CD4-positive, CD25-positive, alpha-beta regulatory T cell (primary cell): ENCODE results near the gene KNSTRN. TPM values are rescaled to one million over a fixed set of nuclear protein-coding genes. Genes with fewer than 3 reads are reported as not detected.

Experiments
- ATAC-seq, 2 donors: fragments of 150-1000 bp; cut with Tn5 transposase; one replicate each; pipeline ENCODE4 v1.10.0; 2021; ENCODE audit warnings: low read depth in 2 of 2, moderate number of reproducible peaks in 2 of 2, moderate library complexity in 1 of 2
- DNase-seq, 3 donors: peaks; one replicate each; pipeline versions ENCODE4 v3.0.0 to v3.0.0-alpha.2; 2012 to 2022; ENCODE audit warnings: mixed read lengths in 1 of 3
- H3K27ac ChIP-seq: one replicate; pipeline ENCODE4 v1.7.0; 2013; ENCODE audit warnings: mild to moderate bottlenecking, low read length; ENCODE audit not compliant: insufficient read depth, poor library complexity, severe bottlenecking
- H3K27me3 ChIP-seq: one replicate; pipeline ENCODE4 v1.7.0; 2013; ENCODE audit warnings: low read length; ENCODE audit not compliant: control insufficient read depth, insufficient read depth
- H3K36me3 ChIP-seq: one replicate; pipeline ENCODE4 v1.7.0; 2013; ENCODE audit warnings: mild to moderate bottlenecking, low read length, moderate library complexity; ENCODE audit not compliant: control insufficient read depth, insufficient read depth
- H3K4me1 ChIP-seq: 2 replicates; pipeline ENCODE4 v1.7.0; 2013; ENCODE audit warnings: mild to moderate bottlenecking, low read length; ENCODE audit not compliant: insufficient read depth, control insufficient read depth, poor library complexity, severe bottlenecking
- H3K4me3 ChIP-seq: one replicate; pipeline ENCODE4 v1.7.0; 2013; ENCODE audit warnings: low read depth, mild to moderate bottlenecking, low read length, moderate library complexity
- H3K9me3 ChIP-seq, 2 experiments: 1 replicate in 1 of 2; 2 replicates in 1 of 2; pipeline ENCODE4 v1.7.0; 2013; ENCODE audit warnings: low read length in 2 of 2, mild to moderate bottlenecking in 1 of 2, moderate library complexity in 1 of 2; ENCODE audit not compliant: control insufficient read depth in 2 of 2
- H3K27ac Mint-ChIP-seq, 3 donors: one replicate each; pipeline ENCODE4 v1.8.0; 2020 to 2022; ENCODE audit warnings: mild to moderate bottlenecking in 3 of 3, mixed read lengths in 3 of 3, moderate library complexity in 2 of 3
- H3K27me3 Mint-ChIP-seq: one replicate; pipeline ENCODE4 v1.8.0; 2022; ENCODE audit warnings: mild to moderate bottlenecking, mixed read lengths
- H3K36me3 Mint-ChIP-seq: one replicate; pipeline ENCODE4 v1.8.0; 2020; ENCODE audit warnings: mixed read lengths
- H3K4me1 Mint-ChIP-seq, 4 donors: one replicate each; pipeline ENCODE4 v1.8.0; 2020 to 2022; ENCODE audit warnings: mixed read lengths in 4 of 4, mild to moderate bottlenecking in 1 of 4
- H3K4me3 Mint-ChIP-seq, 4 donors: one replicate each; pipeline ENCODE4 v1.8.0; 2020 to 2022; ENCODE audit warnings: mild to moderate bottlenecking in 4 of 4, mixed read lengths in 4 of 4, moderate library complexity in 3 of 4
- H3K9me3 Mint-ChIP-seq, 7 donors: one replicate each; pipeline ENCODE4 v1.8.0; 2020 to 2022; ENCODE audit warnings: mixed read lengths in 7 of 7, mild to moderate bottlenecking in 3 of 7, moderate library complexity in 2 of 7
- polyA plus RNA-seq, 4 donors: library from polyadenylated mRNA; unstranded; fragments of 300-500 nt; fragmentation: Illumina TruSeq; gene quantifications; one replicate each; pipeline ENCODE4 v1.2.3, GENCODE V29; 2021
- total RNA-seq: library from RNA; stranded (reverse); gene quantifications from one replicate; pipeline ENCODE4 v1.2.3, GENCODE V29; 2022

The KNSTRN gene
- total and polyA plus RNA-seq, 5 donors from 2014 or later = 3.3 to 10.5 (median 4.6) TPM

- Mint-ChIP-seq H3K27me3 (peaks cover 5% of the 10 kb centered on the region), H3K9me3 (peaks cover 0 to 2% (median 0%) of the 10 kb centered on the region in 7 donors), H3K4me3 (peak overlapping the region in 1 of 4 donors; percentile 3), H3K4me1 (peaks cover 0 to 16% (median 6%) of the 10 kb centered on the region in 4 donors), H3K36me3 (no peaks in the 10 kb centered on the region), H3K27ac (no peak overlapping the region)
- Histone ChIP-seq H3K9me3 (no peaks in the 10 kb centered on the region), H3K27ac (no peak overlapping the region), H3K36me3 (no peaks in the 10 kb centered on the region), H3K27me3 (no peaks in the 10 kb centered on the region), H3K4me1 (peaks cover 7% of the 10 kb centered on the region), H3K4me3 (no peak overlapping the region)
- ATAC-seq (peak; percentile 83 to 87), DNase-seq (peak; percentile 63 to 82 (median 73))
These were observed 44.4 kb upstream of the KNSTRN start for GRCh38 chr15:40338041-40338657.

- Histone ChIP-seq H3K27ac (no peak overlapping the region), H3K4me1 (peaks cover 7% of the 10 kb centered on the region), H3K4me3 (no peak overlapping the region), H3K36me3 (no peaks in the 10 kb centered on the region), H3K9me3 (no peaks in the 10 kb centered on the region), H3K27me3 (no peaks in the 10 kb centered on the region)
- H3K36me3 Mint-ChIP-seq = no peaks in the 10 kb centered on the region
- H3K4me1 Mint-ChIP-seq = peaks cover 0 to 10% (median 5%) of the 10 kb centered on the region in 4 donors
- H3K27ac Mint-ChIP-seq = no peak overlapping the region
- ATAC-seq (no peak), DNase-seq (no peak)
- H3K27me3 Mint-ChIP-seq = peaks cover 5% of the 10 kb centered on the region
- no peak overlapping the region for H3K4me3 Mint-ChIP-seq
- no peaks in the 10 kb centered on the region for H3K9me3 Mint-ChIP-seq
These were observed 43.5 kb upstream of the KNSTRN start for GRCh38 chr15:40338921-40339620.

GRCh38 chr15:40339621-40339945 lies 42.9 kb upstream of the KNSTRN start:
- Mint-ChIP-seq H3K36me3 (no peaks in the 10 kb centered on the region), H3K4me3 (no peak overlapping the region), H3K4me1 (peaks cover 0 to 8% (median 6%) of the 10 kb centered on the region in 4 donors), H3K27ac (no peak overlapping the region), H3K9me3 (no peaks in the 10 kb centered on the region), H3K27me3 (peaks cover 5% of the 10 kb centered on the region)
- no peak for ATAC-seq
- peaks cover 9% of the 10 kb centered on the region for H3K4me1 ChIP-seq
- no peaks in the 10 kb centered on the region for H3K27me3 ChIP-seq
- no peak for DNase-seq
- H3K27ac ChIP-seq = no peak overlapping the region
- H3K36me3 ChIP-seq = no peaks in the 10 kb centered on the region
- H3K9me3 ChIP-seq = no peaks in the 10 kb centered on the region
- H3K4me3 ChIP-seq = no peak overlapping the region

- H3K4me1 ChIP-seq = peaks cover 12% of the 10 kb centered on the region
- no peaks in the 10 kb centered on the region for H3K36me3 Mint-ChIP-seq
- no peak for ATAC-seq
These were observed 42.3 kb upstream of the KNSTRN start for GRCh38 chr15:40340038-40340739.

GRCh38 chr15:40340740-40341400 lies 41.7 kb upstream of the KNSTRN start, which contains the start of gene CCDC9B:
Gene CCDC9B, minus strand, starts transcription at chr15:40340939. Its CDS starts 120 bp downstream, at chr15:40340819.
- Mint-ChIP-seq H3K27ac (no peak within 1 kb of the TSS), H3K4me1 (peaks cover 0 to 9% (median 6%) of the 10 kb centered on the region in 4 donors), H3K9me3 (no peaks in the 10 kb centered on the region), H3K27me3 (peaks cover 5% of the 10 kb centered on the region), H3K4me3 (no peak within 1 kb of the TSS), H3K36me3 (no peaks in the 10 kb centered on the region)
- ATAC-seq (no peak), DNase-seq (no peak)
- H3K36me3 ChIP-seq = no peaks in the 10 kb centered on the region
- peaks cover 12% of the 10 kb centered on the region for H3K4me1 ChIP-seq
- H3K27me3 ChIP-seq = no peaks in the 10 kb centered on the region
- no peak within 1 kb of the TSS for H3K27ac ChIP-seq
- no peak within 1 kb of the TSS for H3K4me3 ChIP-seq
- H3K9me3 ChIP-seq = no peaks in the 10 kb centered on the region

More at GRCh38 chr15:40340038-40340739, 42.3 kb upstream of the KNSTRN start:
- H3K27ac Mint-ChIP-seq = no peak overlapping the region
- H3K27me3 ChIP-seq = no peaks in the 10 kb centered on the region
- H3K27ac ChIP-seq = no peak overlapping the region
- no peak for DNase-seq
- no peak overlapping the region for H3K4me3 ChIP-seq
- H3K36me3 ChIP-seq = no peaks in the 10 kb centered on the region
- H3K9me3 Mint-ChIP-seq = no peaks in the 10 kb centered on the region
- H3K27me3 Mint-ChIP-seq = peaks cover 5% of the 10 kb centered on the region
- H3K4me3 Mint-ChIP-seq = no peak overlapping the region
- H3K4me1 Mint-ChIP-seq = peaks cover 0 to 9% (median 6%) of the 10 kb centered on the region in 4 donors
- no peaks in the 10 kb centered on the region for H3K9me3 ChIP-seq

- H3K4me1 ChIP-seq = peaks cover 9% of the 10 kb centered on the region
- peaks cover 5% of the 10 kb centered on the region for H3K27me3 Mint-ChIP-seq
- H3K27ac Mint-ChIP-seq = no peak overlapping the region
- H3K36me3 ChIP-seq = no peaks in the 10 kb centered on the region
- DNase-seq (no peak), ATAC-seq (no peak)
- H3K27ac ChIP-seq = no peak overlapping the region
- no peaks in the 10 kb centered on the region for H3K9me3 ChIP-seq
- peaks cover 0 to 9% (median 6%) of the 10 kb centered on the region in 4 donors for H3K4me1 Mint-ChIP-seq
- H3K9me3 Mint-ChIP-seq = no peaks in the 10 kb centered on the region
- H3K4me3 ChIP-seq = no peak overlapping the region
- H3K27me3 ChIP-seq = no peaks in the 10 kb centered on the region
- no peak overlapping the region for H3K4me3 Mint-ChIP-seq
- no peaks in the 10 kb centered on the region for H3K36me3 Mint-ChIP-seq
These were observed 39.9 kb upstream of the KNSTRN start for GRCh38 chr15:40342416-40343320.

GRCh38 chr15:40343512-40343911 lies 39.0 kb upstream of the KNSTRN start:
- no peaks in the 10 kb centered on the region for H3K27me3 Mint-ChIP-seq
- H3K9me3 ChIP-seq = no peaks in the 10 kb centered on the region
- ATAC-seq (no peak), DNase-seq (no peak)
- H3K9me3 Mint-ChIP-seq = no peaks in the 10 kb centered on the region
- peak overlapping the region in 1 of 4 donors; percentile 45 for H3K4me3 Mint-ChIP-seq
- H3K27ac ChIP-seq = no peak overlapping the region
- H3K36me3 ChIP-seq = no peaks in the 10 kb centered on the region
- H3K27ac Mint-ChIP-seq = no peak overlapping the region
- H3K27me3 ChIP-seq = no peaks in the 10 kb centered on the region
- peaks cover 0 to 5% (median 2%) of the 10 kb centered on the region in 4 donors for H3K4me1 Mint-ChIP-seq
- H3K4me3 ChIP-seq = no peak overlapping the region
- H3K4me1 ChIP-seq = peaks cover 4% of the 10 kb centered on the region
- H3K36me3 Mint-ChIP-seq = no peaks in the 10 kb centered on the region
